ENCODE results near the gene SLAMF6.
"Not testable (repeated sequence)": the region's sequence is repeated elsewhere in the genome, so short reads cannot be mapped to it uniquely, and the experiment has no call there.

DNA sequence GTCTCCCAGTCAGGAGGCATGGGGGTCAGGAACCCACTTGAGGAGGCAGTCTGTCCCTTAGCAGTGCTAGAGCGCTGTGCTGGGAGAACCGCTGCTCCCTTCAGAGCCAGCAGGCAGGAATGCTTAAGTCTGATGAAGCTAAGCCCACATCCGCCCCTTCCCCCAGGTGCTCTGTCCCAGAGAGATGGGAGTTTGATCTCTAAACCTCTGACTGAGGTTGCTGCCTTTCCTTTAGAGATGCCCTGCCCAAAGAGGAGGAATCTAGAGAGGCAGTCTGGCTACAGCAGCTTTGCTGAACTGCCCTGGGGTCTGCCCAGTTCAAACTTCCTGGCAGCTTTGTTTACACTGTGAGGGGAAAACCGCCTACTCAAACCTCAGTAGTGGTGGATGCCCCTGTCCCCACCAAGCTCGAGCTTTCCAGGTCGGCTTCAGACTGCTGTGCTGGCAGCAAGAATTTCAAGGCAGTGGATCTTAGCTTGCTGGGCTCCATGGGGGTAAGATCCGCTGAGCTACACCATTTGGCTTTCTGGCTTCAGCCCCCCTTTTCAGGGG is 6.4 kb upstream of the SLAMF6 start:
- not testable (repeated sequence) for TF ChIP-seq POLR2A, POLR2AphosphoS5 (IDR thresholded peaks at IDR 0.05)
- TF ChIP-seq, protein P1, sequence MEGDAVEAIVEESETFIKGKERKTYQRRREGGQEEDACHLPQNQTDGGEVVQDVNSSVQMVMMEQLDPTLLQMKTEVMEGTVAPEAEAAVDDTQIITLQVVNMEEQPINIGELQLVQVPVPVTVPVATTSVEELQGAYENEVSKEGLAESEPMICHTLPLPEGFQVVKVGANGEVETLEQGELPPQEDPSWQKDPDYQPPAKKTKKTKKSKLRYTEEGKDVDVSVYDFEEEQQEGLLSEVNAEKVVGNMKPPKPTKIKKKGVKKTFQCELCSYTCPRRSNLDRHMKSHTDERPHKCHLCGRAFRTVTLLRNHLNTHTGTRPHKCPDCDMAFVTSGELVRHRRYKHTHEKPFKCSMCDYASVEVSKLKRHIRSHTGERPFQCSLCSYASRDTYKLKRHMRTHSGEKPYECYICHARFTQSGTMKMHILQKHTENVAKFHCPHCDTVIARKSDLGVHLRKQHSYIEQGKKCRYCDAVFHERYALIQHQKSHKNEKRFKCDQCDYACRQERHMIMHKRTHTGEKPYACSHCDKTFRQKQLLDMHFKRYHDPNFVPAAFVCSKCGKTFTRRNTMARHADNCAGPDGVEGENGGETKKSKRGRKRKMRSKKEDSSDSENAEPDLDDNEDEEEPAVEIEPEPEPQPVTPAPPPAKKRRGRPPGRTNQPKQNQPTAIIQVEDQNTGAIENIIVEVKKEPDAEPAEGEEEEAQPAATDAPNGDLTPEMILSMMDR (IDR thresholded peaks at IDR 0.05) = not testable (repeated sequence)
